WERI-Rb-1 (cell line): Measurements from ENCODE around the gene PRPH.

Experiments
- DNase-seq: peaks from one replicate; pipeline ENCODE4 v3.0.0-alpha.2; 2020
- H3K27ac ChIP-seq: fragments of 250-450 bp; sonication (Bioruptor Pico); 2 replicates; pipeline ENCODE4 v1.5.1; 2020; ENCODE audit warnings: mild to moderate bottlenecking, moderate library complexity
- H3K27me3 ChIP-seq: fragments of 250-450 bp; sonication (Bioruptor Pico); 2 replicates; pipeline ENCODE4 v1.5.1; 2021; ENCODE audit warnings: mild to moderate bottlenecking, low read depth, moderate library complexity; ENCODE audit not compliant: insufficient read depth, severe bottlenecking
- H3K36me3 ChIP-seq: fragments of 250-450 bp; sonication (Bioruptor Pico); 2 replicates; pipeline ENCODE4 v1.5.1; 2020; ENCODE audit warnings: mild to moderate bottlenecking, moderate library complexity
- H3K4me3 ChIP-seq: 2 replicates; pipeline ENCODE4 v1.5.1; 2011; ENCODE audit warnings: low read depth, mild to moderate bottlenecking, control low read depth, low read length
- H3K9me3 ChIP-seq: fragments of 250-450 bp; sonication (Bioruptor Pico); 2 replicates; pipeline ENCODE4 v1.5.1; 2021; ENCODE audit warnings: mild to moderate bottlenecking, moderate library complexity; ENCODE audit not compliant: severe bottlenecking
- TF ChIP-seq, protein P1 (sequence below): IDR thresholded peaks from 2 replicates; pipeline ENCODE4 v1.5.1; 2011; ENCODE audit warnings: low read depth, mild to moderate bottlenecking, control low read depth, inconsistent platforms, low read length

PRPH gene

DNA sequence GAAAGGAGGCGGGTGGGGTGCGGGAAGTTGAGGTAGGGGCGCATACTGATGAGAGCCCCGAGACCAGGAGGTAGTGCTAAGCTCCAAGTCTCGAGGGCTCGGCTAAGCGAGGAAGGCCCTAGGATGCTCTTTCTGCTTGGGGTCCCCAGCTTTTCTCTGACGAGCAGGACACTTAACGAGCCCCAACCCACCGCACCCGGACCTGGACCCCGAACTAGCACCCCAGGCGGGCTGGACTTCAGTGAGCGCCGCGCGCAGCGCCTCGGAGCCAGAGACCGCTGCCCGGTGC lies 46.8 kb downstream of the PRPH start:
- no peak for DNase-seq
- Histone ChIP-seq H3K36me3 (no peaks in the 10 kb centered on the region), H3K9me3 (no peaks in the 10 kb centered on the region), H3K27me3 (peaks cover 53% of the 10 kb centered on the region), H3K27ac (no peak overlapping the region), H3K4me3 (peak overlapping the region; percentile 42)
- TF ChIP-seq, protein P1, sequence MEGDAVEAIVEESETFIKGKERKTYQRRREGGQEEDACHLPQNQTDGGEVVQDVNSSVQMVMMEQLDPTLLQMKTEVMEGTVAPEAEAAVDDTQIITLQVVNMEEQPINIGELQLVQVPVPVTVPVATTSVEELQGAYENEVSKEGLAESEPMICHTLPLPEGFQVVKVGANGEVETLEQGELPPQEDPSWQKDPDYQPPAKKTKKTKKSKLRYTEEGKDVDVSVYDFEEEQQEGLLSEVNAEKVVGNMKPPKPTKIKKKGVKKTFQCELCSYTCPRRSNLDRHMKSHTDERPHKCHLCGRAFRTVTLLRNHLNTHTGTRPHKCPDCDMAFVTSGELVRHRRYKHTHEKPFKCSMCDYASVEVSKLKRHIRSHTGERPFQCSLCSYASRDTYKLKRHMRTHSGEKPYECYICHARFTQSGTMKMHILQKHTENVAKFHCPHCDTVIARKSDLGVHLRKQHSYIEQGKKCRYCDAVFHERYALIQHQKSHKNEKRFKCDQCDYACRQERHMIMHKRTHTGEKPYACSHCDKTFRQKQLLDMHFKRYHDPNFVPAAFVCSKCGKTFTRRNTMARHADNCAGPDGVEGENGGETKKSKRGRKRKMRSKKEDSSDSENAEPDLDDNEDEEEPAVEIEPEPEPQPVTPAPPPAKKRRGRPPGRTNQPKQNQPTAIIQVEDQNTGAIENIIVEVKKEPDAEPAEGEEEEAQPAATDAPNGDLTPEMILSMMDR: no peak

DNA sequence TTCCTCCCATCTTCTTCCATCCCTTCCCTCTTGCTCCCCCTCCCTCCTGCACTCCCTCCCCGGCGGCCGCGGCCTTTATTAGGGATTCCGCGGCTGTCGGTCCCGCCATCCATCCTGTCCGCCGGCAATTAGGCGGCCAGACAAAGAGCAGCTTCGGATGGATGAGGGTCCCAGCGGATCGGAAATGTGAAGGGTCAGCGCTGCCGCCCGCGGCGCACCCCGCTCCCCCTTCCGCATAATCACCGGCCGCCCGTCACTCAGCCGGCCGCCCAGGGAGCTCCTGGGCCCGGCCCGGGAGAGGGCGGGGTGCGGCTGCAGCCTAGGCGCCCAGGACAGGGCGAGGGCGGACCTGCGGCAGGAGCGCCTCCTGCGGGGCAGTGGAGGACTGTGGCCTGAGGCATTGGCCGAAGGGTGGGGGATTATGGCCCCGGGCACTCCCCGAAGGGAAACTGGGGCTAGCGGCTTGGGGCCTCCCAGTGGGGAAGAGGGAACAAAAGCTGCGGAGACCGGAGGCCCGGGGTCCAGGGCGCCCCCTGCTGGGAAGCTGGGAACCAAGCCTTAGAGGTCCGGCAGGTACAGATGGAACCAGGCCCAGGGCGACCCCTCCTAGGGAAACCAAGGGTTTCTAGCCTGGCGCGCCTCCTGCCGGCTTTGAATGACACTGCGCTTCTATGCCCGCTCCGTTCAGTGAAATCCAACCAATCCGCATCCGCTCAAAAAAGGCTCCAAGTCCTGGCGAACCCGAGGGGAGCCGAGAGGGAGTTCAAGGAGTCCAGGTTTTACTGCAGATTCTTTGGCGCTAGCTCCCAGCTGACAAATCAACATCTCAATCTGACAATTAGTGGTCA lies 47.3 kb downstream of the PRPH start:
- no peaks in the 10 kb centered on the region for H3K9me3 ChIP-seq

DNA sequence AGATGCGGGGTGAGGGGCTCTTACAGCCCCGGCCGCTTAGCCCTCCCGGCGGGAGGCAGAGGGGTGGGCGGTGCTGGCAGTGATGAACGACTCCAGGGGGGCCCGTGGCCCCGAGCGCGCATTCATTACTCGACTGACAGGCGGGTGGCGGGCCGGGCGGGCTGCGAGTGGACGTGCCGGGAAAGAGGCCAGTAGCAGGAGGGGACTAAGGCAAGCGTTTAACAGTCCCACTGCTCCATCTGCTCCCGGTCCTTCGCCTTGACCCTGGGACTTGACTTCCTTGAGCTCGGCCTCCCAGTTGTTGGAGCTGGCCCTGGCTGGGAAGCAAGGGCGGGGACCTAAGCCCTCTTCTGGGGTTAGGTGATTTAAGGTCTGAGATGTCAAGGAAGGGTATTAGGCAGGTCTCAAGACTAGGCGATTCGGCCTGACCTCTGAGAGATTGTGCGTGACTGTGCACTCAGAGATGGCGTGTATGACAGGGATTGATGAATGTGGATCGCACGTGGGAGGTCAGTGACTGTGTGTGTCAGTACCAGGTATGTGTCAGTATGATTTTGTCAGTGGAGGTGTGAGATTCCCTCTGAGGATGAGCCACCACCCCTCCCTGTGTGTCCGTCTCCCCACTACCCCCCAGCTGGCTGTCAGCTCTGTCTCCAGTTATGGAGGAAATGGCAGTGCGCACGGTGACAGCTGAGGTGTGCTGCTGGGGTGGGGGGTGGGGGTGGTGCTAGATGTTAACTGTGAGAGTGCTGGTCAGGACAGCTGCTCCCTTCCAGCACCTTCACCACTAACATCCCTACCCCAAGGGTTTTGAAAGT lies 48.2 kb downstream of the PRPH start:
- Histone ChIP-seq H3K27ac (no peak overlapping the region), H3K36me3 (no peaks in the 10 kb centered on the region), H3K4me3 (peak overlapping the region; percentile 42), H3K9me3 (no peaks in the 10 kb centered on the region), H3K27me3 (peaks cover 58% of the 10 kb centered on the region)
- TF ChIP-seq, protein P1: no peak
- DNase-seq: peak; percentile 33

More for the DNA sequence above, 47.3 kb downstream of the PRPH start:
- no peak overlapping the region for H3K27ac ChIP-seq
- no peaks in the 10 kb centered on the region for H3K36me3 ChIP-seq
- DNase-seq: peak; percentile 95
- peak overlapping the region; percentile 42 for H3K4me3 ChIP-seq
- H3K27me3 ChIP-seq: peaks cover 57% of the 10 kb centered on the region
- TF ChIP-seq, protein P1: peak; percentile 91

DNA sequence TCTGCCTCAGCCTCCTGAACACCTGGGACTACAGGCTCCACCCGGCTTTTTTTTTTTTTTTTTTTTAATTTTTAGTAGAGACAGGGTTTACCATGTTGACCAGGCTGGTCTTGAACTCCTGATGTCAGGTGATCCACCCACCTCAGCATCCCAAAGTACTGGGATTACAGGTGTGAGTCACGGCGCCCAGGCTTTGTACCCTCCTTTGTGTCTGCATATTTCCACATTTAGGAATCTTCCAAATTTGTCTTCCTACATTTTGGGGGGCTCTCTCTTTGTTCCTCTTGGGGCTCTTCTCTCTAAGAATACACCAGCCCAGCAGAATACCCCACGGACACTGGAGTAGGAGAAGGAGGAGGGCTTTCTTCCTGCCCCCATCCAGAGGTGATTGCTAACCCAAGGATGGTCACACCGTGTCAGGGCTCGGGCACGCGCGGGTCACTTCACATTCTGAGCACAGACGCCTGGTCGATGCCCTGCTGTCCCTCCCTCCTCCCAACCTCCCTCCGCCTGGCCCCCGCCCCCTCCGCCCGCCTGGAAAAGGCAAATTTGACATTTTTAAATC lies 49.6 kb downstream of the PRPH start:
- TF ChIP-seq, protein P1: no peak
- DNase-seq: no peak
- no peaks in the 10 kb centered on the region for H3K36me3 ChIP-seq
- H3K27ac ChIP-seq: no peak overlapping the region
- peak overlapping the region; percentile 26 for H3K4me3 ChIP-seq
- peaks cover 58% of the 10 kb centered on the region for H3K27me3 ChIP-seq
- H3K9me3 ChIP-seq: no peaks in the 10 kb centered on the region

DNA sequence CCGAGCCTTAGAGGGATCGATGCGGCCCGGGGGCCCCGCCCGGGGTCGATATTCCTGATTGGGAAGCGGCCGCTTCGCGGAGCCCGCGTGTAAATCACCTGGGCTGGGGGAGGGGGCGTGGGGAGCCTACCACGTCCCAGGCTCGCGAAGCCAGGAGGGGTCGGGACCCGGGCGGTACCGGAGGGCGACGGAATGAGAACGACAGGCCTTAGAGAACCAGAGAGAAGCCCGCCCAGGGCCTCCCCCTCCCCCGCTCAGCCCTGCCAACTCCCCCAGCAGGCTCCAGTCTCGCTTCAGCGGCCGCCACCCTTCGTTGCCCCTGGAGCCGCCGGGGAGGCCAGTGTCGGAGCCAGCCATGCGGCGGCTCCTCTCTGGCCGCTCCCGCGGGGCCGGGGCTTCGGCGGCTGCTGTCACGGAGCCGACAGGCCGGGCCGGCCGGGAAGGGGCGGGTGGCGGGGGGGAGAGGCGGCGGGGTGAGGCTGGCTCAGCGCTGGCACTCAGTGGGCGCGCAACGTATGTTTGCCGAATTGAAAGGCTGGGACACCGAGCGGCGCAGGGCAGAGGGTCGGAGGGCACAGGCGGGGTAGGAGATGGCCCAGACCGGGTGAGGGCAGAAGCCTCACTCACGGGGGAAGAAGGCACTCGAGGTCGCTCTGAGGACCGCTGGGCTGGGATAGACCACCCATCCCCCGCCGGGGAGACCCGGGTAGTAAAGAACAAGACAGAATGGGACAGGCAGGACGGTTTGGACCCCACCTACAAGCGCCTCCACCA lies 50.3 kb downstream of the PRPH start:
- DNase-seq: peak; percentile 60
- Histone ChIP-seq H3K4me3 (peak overlapping the region; percentile 32), H3K27ac (no peak overlapping the region), H3K36me3 (no peaks in the 10 kb centered on the region), H3K9me3 (no peaks in the 10 kb centered on the region), H3K27me3 (peaks cover 58% of the 10 kb centered on the region)
- TF ChIP-seq, protein P1: no peak
